Muscle layer of duodenum (tissue), 2 donors: ENCODE measurements around the gene FAM171A2.
"Not testable (repeated sequence)": the region's sequence is repeated elsewhere in the genome, so short reads cannot be mapped to it uniquely, and the experiment has no call there.

Experiments used
- H3K27ac ChIP-seq: one replicate; pipeline ENCODE4 v1.7.0; 2013; ENCODE audit warnings: mild to moderate bottlenecking, low read length
- H3K27me3 ChIP-seq: one replicate; pipeline ENCODE4 v1.7.0; 2013; ENCODE audit warnings: low read depth, mild to moderate bottlenecking, control low read depth, low read length
- H3K36me3 ChIP-seq, 2 donors: one replicate each; pipeline ENCODE4 v1.7.0; 2013; ENCODE audit warnings: low read length in 2 of 2, control low read depth in 1 of 2, mild to moderate bottlenecking in 1 of 2; ENCODE audit not compliant: insufficient read depth in 2 of 2, control insufficient read depth in 1 of 2
- H3K4me1 ChIP-seq, 2 donors: one replicate each; pipeline ENCODE4 v1.7.0; 2013; ENCODE audit warnings: low read length in 2 of 2, mild to moderate bottlenecking in 2 of 2, control low read depth in 1 of 2, moderate library complexity in 1 of 2; ENCODE audit not compliant: insufficient read depth in 2 of 2, control insufficient read depth in 1 of 2
- H3K4me3 ChIP-seq, 2 donors: one replicate each; pipeline ENCODE4 v1.7.0; 2013; ENCODE audit warnings: low read length in 2 of 2, low read depth in 1 of 2, mild to moderate bottlenecking in 1 of 2
- H3K9me3 ChIP-seq, 2 donors: one replicate each; pipeline ENCODE4 v1.7.0; 2013; ENCODE audit warnings: low read length in 2 of 2, control low read depth in 1 of 2, mild to moderate bottlenecking in 1 of 2; ENCODE audit not compliant: control insufficient read depth in 1 of 2
- donor health status: healthy.

FAM171A2 gene

DNA sequence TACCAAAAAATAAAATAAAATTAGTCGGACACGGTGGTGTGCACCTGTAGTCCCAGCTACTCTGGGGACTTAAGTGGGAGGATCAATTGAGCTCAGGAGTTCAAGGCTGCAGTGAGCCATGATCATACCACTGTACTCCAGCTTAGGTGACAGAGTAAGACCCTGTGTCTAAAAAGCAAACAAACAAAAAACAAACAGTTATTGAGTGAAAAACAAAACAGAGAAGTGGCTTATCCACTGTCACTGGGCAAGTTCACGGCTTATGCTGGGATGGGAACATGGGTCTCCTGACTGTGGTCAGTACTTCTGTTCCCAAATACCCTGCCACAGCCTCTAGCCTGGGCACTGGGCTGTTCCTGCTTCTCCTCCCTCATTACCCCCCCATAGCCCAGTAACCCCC lies 28.1 kb downstream of the FAM171A2 start:
- no peaks in the 10 kb centered on the region for H3K36me3 ChIP-seq
- H3K4me1 ChIP-seq: peaks cover 0 to 5% of the 10 kb centered on the region in 2 donors
- H3K9me3 ChIP-seq: no peaks in the 10 kb centered on the region
- H3K27ac ChIP-seq: no peak overlapping the region
- no peaks in the 10 kb centered on the region for H3K27me3 ChIP-seq
- H3K4me3 ChIP-seq: no peak overlapping the region

DNA sequence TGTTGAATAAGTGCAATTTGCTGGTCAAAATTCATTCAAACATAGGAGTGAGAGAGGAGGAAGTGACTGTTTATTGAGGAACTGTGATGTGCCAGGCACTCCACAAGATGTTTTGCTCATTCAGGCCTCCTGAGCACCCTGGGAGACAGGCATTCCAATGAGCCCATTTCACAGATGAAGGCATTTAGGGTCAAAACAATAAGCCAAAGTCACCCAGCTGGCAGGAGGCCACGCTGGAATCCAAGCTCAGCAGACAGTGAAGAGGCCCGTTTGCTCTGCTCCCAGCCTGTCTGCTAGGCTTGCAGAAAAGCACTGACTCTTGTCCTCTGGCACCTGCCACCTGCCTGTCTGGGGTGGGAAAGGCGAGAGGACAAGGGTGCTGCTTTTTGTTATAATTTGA lies 28.9 kb downstream of the FAM171A2 start:
- peaks cover 0 to 5% of the 10 kb centered on the region in 2 donors for H3K4me1 ChIP-seq
- H3K27ac ChIP-seq: no peak overlapping the region
- no peaks in the 10 kb centered on the region for H3K9me3 ChIP-seq
- no peaks in the 10 kb centered on the region for H3K36me3 ChIP-seq
- H3K4me3 ChIP-seq: no peak overlapping the region
- H3K27me3 ChIP-seq: no peaks in the 10 kb centered on the region

DNA sequence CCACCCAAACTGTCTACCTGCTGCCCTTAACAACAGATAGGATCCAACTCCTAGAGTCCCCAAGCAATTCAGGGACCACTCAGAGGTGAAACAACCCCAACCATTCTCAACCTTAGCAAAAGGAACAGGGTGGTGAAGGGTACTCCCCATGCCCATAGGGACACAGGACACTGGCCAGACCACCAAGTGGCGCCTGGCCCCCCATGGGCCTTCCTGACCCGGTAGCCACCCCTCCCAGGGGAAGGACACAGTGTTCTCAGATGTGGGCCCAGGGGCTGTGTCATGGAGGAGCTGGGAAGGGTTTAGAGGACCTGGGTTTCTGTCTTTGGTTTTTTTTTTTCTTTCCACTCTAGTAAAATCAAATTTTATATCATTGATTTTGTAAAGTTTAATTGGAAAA lies 29.3 kb downstream of the FAM171A2 start:
- Histone ChIP-seq H3K27me3 (no peaks in the 10 kb centered on the region), H3K36me3 (no peaks in the 10 kb centered on the region), H3K27ac (no peak overlapping the region), H3K9me3 (no peaks in the 10 kb centered on the region), H3K4me1 (peaks cover 0 to 5% of the 10 kb centered on the region in 2 donors), H3K4me3 (no peak overlapping the region)

DNA sequence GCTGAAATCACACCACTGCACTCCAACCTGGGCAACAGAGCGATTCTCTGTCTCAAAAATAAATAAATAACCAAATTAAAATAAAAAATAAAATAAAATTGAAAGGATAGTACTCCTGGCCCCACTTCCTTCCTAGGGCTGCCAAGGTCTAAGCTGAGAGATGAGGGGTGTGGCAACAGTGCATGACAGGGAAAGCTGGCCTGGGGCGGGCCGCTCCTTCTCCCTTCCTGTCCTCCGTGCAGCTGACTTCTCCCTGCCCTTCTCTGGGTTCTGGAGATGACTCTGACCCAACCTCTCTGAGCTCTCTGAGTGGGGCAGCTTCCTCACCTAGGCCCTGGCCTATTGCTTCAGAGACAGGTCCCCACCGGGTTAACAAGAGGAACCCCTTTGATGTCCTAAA lies 30.3 kb downstream of the FAM171A2 start:
- peaks cover 0 to 5% of the 10 kb centered on the region in 2 donors for H3K4me1 ChIP-seq
- H3K9me3 ChIP-seq: no peaks in the 10 kb centered on the region
- no peaks in the 10 kb centered on the region for H3K36me3 ChIP-seq
- no peaks in the 10 kb centered on the region for H3K27me3 ChIP-seq
- H3K27ac ChIP-seq: no peak overlapping the region
- no peak overlapping the region for H3K4me3 ChIP-seq

DNA sequence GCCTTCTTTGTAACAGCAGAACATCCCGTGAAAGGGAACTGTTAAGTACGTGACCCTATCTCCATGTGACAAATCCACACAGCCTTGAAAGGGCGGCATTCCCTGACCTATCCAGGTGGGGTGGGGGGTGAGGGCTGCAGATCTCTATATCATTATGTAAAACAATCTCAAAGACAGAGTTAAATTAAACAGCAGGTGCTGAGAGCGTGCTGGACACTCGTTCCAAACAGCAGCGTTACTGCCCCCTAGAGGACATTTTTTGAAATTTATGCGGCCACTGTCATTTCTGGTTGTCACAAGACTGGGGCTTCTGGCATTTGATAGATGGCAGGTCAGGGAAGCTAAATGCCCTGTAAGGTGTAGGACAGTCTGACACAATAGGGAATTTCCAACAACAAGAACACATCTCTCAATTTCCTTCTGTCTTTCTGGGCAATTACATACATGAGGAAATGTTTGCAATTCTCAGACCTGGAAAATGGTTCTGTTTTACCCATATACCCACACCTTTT lies 32.3 kb downstream of the FAM171A2 start:
- Histone ChIP-seq H3K27ac (no peak overlapping the region), H3K4me3 (no peak overlapping the region), H3K27me3 (no peaks in the 10 kb centered on the region), H3K36me3 (no peaks in the 10 kb centered on the region), H3K9me3 (no peaks in the 10 kb centered on the region), H3K4me1 (peaks cover 0 to 8% of the 10 kb centered on the region in 2 donors)

DNA sequence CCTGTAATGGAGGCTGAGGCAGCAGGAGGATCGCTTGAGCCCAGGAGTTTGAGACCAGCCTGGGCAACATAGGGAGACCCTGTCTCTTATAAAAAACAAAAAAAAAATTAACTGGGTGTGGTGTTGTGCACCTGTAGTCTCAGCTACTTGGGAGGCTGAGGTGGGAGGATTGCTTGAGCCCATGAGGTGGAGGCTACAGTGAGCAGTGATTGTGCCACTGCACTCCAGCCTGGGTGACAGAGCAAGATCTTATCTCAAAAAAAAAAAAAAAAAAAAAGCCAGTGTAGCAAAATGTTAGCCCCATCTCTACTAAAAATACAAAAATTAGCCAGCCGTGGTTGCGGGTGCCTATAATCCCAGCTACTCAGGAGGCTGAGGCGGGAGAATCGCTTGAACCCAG lies 33.4 kb downstream of the FAM171A2 start:
- not testable (repeated sequence) for H3K4me3 ChIP-seq, H3K9me3 ChIP-seq, H3K27ac ChIP-seq, H3K36me3 ChIP-seq, H3K27me3 ChIP-seq
- H3K4me1 ChIP-seq: peaks cover 0 to 11% of the 10 kb centered on the region in 2 donors

DNA sequence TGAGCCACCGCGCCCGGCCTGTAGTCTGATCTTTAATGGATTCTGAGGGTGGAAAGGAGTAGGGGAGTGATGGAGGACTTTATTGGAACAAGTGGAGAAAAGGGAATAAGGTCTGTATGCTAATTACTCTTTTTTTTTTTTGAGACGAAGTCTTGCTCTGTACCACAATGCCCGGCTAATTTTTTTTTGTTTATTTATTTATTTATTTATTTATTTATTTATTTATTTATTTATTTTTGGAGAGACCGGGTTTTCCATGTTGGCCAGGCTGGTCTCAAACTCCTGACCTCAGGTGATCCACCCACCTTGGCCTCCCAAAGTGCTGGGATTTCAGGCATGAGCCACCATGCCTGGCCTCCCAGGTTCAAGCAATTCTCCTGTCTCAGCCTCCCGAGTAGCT lies 34.1 kb downstream of the FAM171A2 start:
- H3K36me3 ChIP-seq, H3K4me3 ChIP-seq, H3K9me3 ChIP-seq, H3K27ac ChIP-seq, H3K27me3 ChIP-seq: not testable (repeated sequence)
- H3K4me1 ChIP-seq: peaks cover 0 to 11% of the 10 kb centered on the region in 2 donors

DNA sequence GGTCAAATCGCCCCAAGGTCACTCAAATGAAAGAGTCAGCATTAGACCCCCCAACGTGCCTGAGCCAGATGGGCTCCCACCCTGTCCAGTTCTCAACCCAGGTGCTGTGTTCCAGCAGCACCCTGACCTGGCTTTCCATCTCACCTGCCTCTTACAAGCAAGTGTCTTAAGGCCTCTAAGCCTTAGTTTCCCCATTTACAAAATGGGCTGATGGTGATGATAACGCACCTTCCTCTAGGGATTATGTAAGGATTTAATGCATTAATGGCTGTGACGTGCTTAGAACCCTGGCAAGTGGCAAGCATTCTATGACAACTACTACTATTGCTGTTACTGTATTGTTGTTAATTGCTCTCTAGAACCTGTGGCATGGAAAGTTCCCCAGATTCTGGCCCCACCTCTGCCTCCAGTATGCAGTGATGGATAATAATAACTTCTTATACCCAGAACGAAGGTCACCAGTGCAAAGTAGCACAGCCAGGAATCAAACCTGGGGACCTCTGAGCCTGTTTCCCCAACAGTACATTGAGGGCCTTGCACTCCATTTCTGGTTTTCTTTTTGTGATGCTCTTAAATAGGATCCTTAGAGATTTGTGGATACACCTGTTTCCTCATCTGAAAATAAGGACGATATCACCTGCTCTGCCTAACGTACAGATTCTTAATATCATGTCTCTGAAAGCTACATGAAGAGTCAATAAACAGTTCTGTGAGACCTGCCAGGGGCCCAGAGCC lies 35.8 kb downstream of the FAM171A2 start:
- Histone ChIP-seq H3K27ac (no peak overlapping the region), H3K9me3 (no peaks in the 10 kb centered on the region), H3K36me3 (no peaks in the 10 kb centered on the region), H3K4me3 (no peak overlapping the region), H3K27me3 (no peaks in the 10 kb centered on the region), H3K4me1 (peaks cover 0 to 20% of the 10 kb centered on the region in 2 donors)

DNA sequence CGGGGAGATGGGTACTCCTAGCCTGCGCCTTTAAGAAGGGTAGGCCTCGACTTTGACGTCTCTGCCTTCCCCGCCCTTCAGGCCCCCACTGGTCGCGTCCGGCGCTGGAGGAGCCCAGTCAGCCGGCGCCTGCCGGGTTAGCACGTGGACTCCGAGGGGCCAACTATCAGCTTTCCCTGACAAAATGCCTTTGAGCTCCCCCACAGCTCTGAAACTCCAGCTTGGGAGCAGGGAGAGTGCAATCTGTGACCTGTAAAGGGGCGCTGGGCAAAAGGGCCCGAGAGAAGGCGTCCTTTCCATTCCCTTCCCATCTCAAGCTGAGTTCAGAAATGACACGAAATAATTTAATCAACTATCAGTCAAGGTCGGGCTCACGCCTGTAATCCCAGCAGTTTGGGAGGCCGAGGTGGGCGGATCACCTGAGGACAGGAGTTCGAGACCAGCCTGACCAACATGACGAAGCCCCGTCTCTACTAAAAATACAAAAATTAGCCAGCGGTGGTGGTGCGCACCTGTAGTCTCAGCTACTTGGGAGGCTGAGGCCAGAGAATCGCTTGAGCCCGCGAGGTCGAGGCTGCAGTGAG lies 36.7 kb downstream of the FAM171A2 start:
- Histone ChIP-seq H3K4me3 (peak overlapping the region in 1 of 2 donors; percentile 96), H3K27ac (no peak overlapping the region), H3K4me1 (peaks cover 0 to 20% of the 10 kb centered on the region in 2 donors), H3K27me3 (no peaks in the 10 kb centered on the region), H3K9me3 (no peaks in the 10 kb centered on the region), H3K36me3 (peaks cover 0 to 4% of the 10 kb centered on the region in 2 donors)

DNA sequence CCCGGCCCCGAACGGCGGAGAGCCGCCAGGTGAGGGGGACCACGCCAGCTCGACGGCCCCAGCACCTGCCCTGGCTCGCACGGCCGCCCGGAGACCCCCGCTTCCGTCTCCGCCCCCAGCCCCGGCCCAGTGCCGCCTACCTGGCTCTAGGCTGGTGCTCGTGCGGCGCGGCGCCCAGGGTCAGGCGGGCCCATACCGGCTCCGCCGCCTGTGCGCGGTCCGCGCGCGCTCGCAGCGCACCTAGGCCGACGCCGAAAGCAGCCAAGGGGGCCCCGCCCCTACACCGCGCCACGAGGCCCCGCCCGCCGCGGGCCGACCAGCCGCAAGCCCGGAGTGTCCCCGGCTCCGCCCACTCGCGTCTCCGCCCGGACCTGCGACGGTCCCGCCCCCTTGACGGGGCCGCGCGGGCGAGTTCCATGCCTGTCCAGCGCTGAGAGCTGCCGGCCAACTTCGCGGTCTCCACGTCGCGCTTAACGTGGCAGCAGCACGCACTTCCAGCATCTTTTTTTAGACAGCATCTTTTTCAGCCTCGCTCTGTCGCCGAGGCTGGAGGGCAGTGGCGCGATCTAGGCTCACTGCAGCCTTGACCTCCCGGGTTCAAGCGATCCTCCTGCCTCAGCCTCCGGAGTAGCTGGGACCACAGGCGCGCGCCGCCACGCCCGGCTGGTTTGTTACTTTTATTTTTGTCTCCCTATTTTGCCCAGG lies 38.9 kb downstream of the FAM171A2 start, which contains the start of gene SLC25A39:
TSS of gene SLC25A39 (minus strand) at position 253 of the 705 bp plus-strand sequence. CDS start 1,261 bp downstream, outside the sequence.
- Histone ChIP-seq H3K27me3 (no peaks in the 10 kb centered on the region), H3K36me3 (peaks cover 10 to 26% of the 10 kb centered on the region in 2 donors), H3K27ac (peak within 1 kb of the TSS; percentile 87), H3K9me3 (no peaks in the 10 kb centered on the region), H3K4me1 (peaks cover 0 to 15% of the 10 kb centered on the region in 2 donors), H3K4me3 (peak within 1 kb of the TSS; percentile 71 to 96)

DNA sequence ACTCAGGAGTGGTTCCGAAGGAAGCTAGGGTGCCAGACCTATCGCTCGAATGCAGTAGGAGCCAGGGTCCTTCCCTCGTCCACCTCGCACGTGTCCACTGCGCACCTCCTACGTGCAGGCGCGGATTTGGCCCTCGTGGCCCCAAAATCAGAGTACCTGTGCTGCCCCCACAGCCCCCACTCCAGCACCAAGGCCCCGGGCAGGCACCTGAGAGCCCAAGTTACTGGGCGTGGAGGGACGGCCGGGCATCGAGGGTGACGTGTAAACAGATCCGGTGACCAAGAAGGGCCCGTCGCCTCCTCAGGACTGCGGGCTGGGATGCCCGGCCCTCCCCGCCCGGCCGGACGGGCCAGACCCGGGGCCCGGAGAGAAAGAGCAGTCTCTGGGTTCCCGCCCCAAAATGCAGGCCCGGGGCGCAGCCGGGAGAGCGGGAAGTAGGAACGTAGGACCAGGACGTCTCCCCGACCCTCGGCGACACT lies 39.5 kb downstream of the FAM171A2 start:
- H3K4me1 ChIP-seq: peaks cover 0 to 15% of the 10 kb centered on the region in 2 donors
- H3K27ac ChIP-seq: peak overlapping the region; percentile 23

More for the DNA sequence above, 39.5 kb downstream of the FAM171A2 start:
- Histone ChIP-seq H3K9me3 (no peaks in the 10 kb centered on the region), H3K27me3 (no peaks in the 10 kb centered on the region), H3K36me3 (peaks cover 13 to 32% of the 10 kb centered on the region in 2 donors), H3K4me3 (peak overlapping the region; percentile 71 to 96)
